HG02840 (cell line): ENCODE results near the gene HOXB7.

ENCODE experiments used
- ATAC-seq: cut with Tn5 transposase; IDR thresholded peaks from one replicate; pipeline ENCODE4 v1.9.1; 2021; ENCODE audit warnings: mild to moderate bottlenecking, moderate library complexity, moderate number of reproducible peaks; ENCODE audit not compliant: unreplicated experiment, low FRiP score

HOXB7 gene

GRCh38 chr17:48611681-48612455, 1.1 kb upstream of the HOXB7 start:
- ATAC-seq, result no peak

GRCh38 chr17:48611213-48611612, 396 bp upstream of the HOXB7 start:
- no peak for ATAC-seq

- no peak for ATAC-seq
Observed at GRCh38 chr17:48609759-48610281, 997 bp downstream of the HOXB7 start.

- ATAC-seq, result no peak
Observed at GRCh38 chr17:48609033-48609432, 1.8 kb downstream of the HOXB7 start.

GRCh38 chr17:48608494-48608834, 2.4 kb downstream of the HOXB7 start:
- ATAC-seq, result no peak

GRCh38 chr17:48606892-48607614, 3.8 kb downstream of the HOXB7 start:
- ATAC-seq, result no peak

- ATAC-seq, result no peak
Observed at GRCh38 chr17:48605991-48606891, 4.6 kb downstream of the HOXB7 start.

GRCh38 chr17:48605409-48605919, 5.4 kb downstream of the HOXB7 start:
- ATAC-seq, result no peak

GRCh38 chr17:48604770-48605329, 6.0 kb downstream of the HOXB7 start, which contains the start of gene HOXB6:
HOXB6 (minus strand) TSS chr17:48604986; CDS start chr17:48598150, 6,836 bp downstream.
- no peak for ATAC-seq

- ATAC-seq, result no peak
Observed at GRCh38 chr17:48603959-48604769, 6.7 kb downstream of the HOXB7 start.

GRCh38 chr17:48601539-48602425, 9.0 kb downstream of the HOXB7 start:
- ATAC-seq, result no peak

- ATAC-seq, result no peak
Observed at GRCh38 chr17:48601207-48601538, 9.6 kb downstream of the HOXB7 start.

- no peak for ATAC-seq
Observed at GRCh38 chr17:48600244-48601098, 10.3 kb downstream of the HOXB7 start.

- no peak for ATAC-seq
Observed at GRCh38 chr17:48599354-48599753, 11.5 kb downstream of the HOXB7 start.

- ATAC-seq, result no peak
Observed at GRCh38 chr17:48598736-48599135, 12.1 kb downstream of the HOXB7 start.

GRCh38 chr17:48597778-48598631, 12.8 kb downstream of the HOXB7 start:
- ATAC-seq, result no peak

- no peak for ATAC-seq
Observed at GRCh38 chr17:48597528-48597777, 13.4 kb downstream of the HOXB7 start.
